Activated B cell treated with CpG ODN at 0.5 μM for 24 hours (primary cell): Measurements from ENCODE around the gene USB1. TPM values are rescaled to one million over a fixed set of nuclear protein-coding genes. Genes with fewer than 3 reads are reported as not detected.

ENCODE experiments used
- ATAC-seq: fragments of 200-7000 bp; cut with Tn5 transposase; one replicate; pipeline ENCODE4 v1.10.0; 2021; ENCODE audit warnings: low read depth, mild to moderate bottlenecking, moderate library complexity
- CTCF ChIA-PET: fragments of 350-600 bp; sonication (Branson Sonifier 250); formaldehyde crosslinking; loops from one replicate; lab custom pipeline; 2021; ENCODE audit warnings: antibody characterized with exemption; lab: Charles Lee
- POLR2A ChIA-PET: fragments of 350-600 bp; sonication (Branson Sonifier 250); formaldehyde crosslinking; loops from one replicate; lab custom pipeline; 2021; ENCODE audit warnings: antibody characterized with exemption; lab: Charles Lee
- DNase-seq: peaks from one replicate; pipeline ENCODE4 v3.0.0; 2022
- H3K27ac Mint-ChIP-seq: one replicate; pipeline ENCODE4 v1.8.0; 2020; ENCODE audit warnings: mixed read lengths
- H3K27me3 Mint-ChIP-seq: one replicate; pipeline ENCODE4 v1.8.0; 2021; ENCODE audit warnings: mixed read lengths
- H3K36me3 Mint-ChIP-seq: one replicate; pipeline ENCODE4 v1.8.0; 2021; ENCODE audit warnings: low read depth, mixed read lengths
- H3K4me1 Mint-ChIP-seq: one replicate; pipeline ENCODE4 v1.8.0; 2021; ENCODE audit warnings: mixed read lengths
- H3K4me3 Mint-ChIP-seq: one replicate; pipeline ENCODE4 v1.8.0; 2020; ENCODE audit warnings: mild to moderate bottlenecking, mixed read lengths
- H3K9me3 Mint-ChIP-seq: one replicate; pipeline ENCODE4 v1.8.0; 2020; ENCODE audit warnings: mixed read lengths
- intact Hi-C: fragments of 100-400 bp; cut with micrococcal nuclease; formaldehyde crosslinking; loops from one replicate; pipeline ENCODE4 v1.15.1; 2024
- total RNA-seq: library from RNA; stranded (reverse); gene quantifications from 2 replicates; pipeline ENCODE4 v1.2.3, GENCODE V29; 2022
- TF ChIP-seq, protein P1 (sequence below): fragments of 200-600 bp; IDR thresholded peaks from one replicate; pipeline ENCODE4 v1.8.0; 2022; ENCODE audit warnings: antibody characterized with exemption, mild to moderate bottlenecking

Gene USB1
- total RNA-seq, 1 donor from 2014 or later, result 40.7 TPM

DNA sequence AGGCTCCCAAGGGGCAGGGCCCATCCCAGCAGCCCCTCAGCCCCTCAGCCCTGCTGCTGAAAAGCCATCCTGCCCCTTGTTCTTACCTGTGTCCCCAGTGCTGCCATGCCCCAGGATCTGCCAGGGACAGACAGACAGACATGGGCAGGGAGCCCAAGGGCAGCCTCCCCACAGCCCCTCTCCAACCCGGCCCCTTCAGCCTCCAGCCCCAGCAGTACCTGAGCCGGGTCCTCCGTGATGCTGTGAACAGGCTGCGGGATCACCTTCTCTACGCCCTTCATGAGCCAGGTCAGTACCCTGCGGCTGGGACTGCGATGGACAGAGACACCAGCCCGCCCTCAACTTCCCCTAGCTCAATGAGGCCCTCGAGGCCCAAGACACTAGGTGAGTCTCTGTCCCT, 38.5 kb upstream of the USB1 start:
- TF ChIP-seq, protein P1, sequence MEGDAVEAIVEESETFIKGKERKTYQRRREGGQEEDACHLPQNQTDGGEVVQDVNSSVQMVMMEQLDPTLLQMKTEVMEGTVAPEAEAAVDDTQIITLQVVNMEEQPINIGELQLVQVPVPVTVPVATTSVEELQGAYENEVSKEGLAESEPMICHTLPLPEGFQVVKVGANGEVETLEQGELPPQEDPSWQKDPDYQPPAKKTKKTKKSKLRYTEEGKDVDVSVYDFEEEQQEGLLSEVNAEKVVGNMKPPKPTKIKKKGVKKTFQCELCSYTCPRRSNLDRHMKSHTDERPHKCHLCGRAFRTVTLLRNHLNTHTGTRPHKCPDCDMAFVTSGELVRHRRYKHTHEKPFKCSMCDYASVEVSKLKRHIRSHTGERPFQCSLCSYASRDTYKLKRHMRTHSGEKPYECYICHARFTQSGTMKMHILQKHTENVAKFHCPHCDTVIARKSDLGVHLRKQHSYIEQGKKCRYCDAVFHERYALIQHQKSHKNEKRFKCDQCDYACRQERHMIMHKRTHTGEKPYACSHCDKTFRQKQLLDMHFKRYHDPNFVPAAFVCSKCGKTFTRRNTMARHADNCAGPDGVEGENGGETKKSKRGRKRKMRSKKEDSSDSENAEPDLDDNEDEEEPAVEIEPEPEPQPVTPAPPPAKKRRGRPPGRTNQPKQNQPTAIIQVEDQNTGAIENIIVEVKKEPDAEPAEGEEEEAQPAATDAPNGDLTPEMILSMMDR, result no peak
- CTCF ChIA-PET, result no interaction called here
- Mint-ChIP-seq H3K4me1 (no peaks in the 10 kb centered on the region), H3K4me3 (no peak overlapping the region), H3K27ac (no peak overlapping the region), H3K36me3 (no peaks in the 10 kb centered on the region), H3K27me3 (peaks cover 9% of the 10 kb centered on the region), H3K9me3 (no peaks in the 10 kb centered on the region)
- intact Hi-C loops, result no loop called here
- POLR2A ChIA-PET, result no interaction called here
- no peak for ATAC-seq
- no peak for DNase-seq

DNA sequence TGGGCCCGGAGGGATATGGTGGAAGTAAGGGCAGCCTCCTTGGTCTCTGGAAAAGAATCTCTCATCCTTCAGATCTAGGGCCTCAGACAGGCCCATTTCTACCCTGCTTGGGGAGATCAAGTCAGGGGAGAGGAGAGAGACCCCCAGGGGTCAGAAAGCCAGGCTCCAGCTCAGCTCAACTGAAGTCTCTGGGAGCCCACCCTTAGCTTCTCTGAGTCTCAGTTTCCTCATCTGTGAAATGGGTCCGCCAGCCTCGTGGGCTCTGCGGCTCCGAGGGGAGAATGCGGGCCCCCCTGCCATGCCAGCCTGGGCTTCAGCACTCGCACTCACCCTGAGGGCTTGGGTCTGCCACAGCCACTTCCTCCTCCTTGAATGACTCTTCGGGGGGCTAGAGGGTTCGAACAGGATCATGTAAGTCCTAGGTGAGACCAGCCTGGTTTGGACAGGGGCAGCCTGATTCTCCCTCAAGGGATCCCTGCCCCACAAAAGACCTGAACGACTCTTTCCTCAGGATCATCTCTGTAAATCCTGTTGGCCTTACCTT, 37.0 kb upstream of the USB1 start:
- TF ChIP-seq, protein P1, result no peak
- no peak for DNase-seq
- Mint-ChIP-seq H3K27ac (no peak overlapping the region), H3K36me3 (no peaks in the 10 kb centered on the region), H3K9me3 (no peaks in the 10 kb centered on the region), H3K4me3 (no peak overlapping the region), H3K4me1 (no peaks in the 10 kb centered on the region), H3K27me3 (peaks cover 7% of the 10 kb centered on the region)
- ATAC-seq, result no peak
- ChIA-PET POLR2A (no interaction called here), CTCF (no interaction called here)
- intact Hi-C loops, result no loop called here

DNA sequence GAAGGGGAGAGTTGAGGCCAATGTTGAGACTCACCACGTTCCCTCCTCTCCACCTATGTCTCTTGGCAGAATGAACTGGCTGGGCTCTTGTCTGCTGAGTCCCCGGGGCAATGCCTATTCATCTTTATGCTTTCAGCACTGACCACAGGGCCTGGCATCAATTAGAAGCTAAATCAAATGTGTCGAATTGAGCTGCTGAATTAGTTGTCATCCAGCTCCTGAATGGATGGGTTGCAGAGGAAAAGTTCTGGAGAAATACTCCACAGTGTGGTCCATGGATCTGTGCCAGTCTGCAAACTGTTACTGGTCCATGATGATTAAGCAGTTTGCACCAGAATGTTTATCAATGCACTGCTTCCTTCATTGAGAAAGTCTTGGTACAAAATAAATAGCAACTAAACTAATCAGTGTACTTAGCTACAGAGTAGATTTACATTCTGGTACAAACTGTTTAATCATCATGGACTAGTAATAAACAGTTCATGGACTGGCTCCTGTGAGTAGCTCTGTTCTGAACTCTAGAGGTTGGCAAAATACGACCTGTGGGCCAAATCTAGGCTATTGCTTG, 34.9 kb upstream of the USB1 start:
- POLR2A ChIA-PET, result no interaction called here
- Mint-ChIP-seq H3K27me3 (peaks cover 6% of the 10 kb centered on the region), H3K9me3 (no peaks in the 10 kb centered on the region), H3K4me3 (no peak overlapping the region), H3K27ac (no peak overlapping the region), H3K4me1 (no peaks in the 10 kb centered on the region), H3K36me3 (no peaks in the 10 kb centered on the region)
- CTCF ChIA-PET, result no interaction called here
- intact Hi-C loops, result no loop called here
- no peak for DNase-seq
- TF ChIP-seq, protein P1, result no peak
- no peak for ATAC-seq

DNA sequence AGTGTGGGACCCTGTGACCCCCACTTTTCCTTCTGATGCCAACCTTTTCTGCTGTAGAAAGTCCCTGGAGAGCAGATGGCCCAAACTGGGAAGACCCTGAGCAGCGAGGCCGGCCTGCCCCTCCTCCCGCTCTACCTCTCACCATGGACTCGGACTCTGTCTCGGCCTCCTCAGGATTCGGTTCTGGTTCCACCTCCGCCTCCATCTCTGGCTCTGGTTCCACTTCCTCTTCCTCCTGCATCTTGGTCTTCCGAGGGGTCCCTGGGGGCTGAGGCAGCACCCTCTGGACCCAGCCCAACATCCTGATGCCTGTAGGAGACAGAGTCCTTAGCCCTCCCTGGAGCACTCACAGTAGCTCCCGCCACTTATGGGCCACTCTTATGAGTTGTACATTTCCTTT, 34.2 kb upstream of the USB1 start:
- TF ChIP-seq, protein P1, result no peak
- Mint-ChIP-seq H3K4me1 (no peaks in the 10 kb centered on the region), H3K27ac (no peak overlapping the region), H3K9me3 (no peaks in the 10 kb centered on the region), H3K27me3 (peaks cover 4% of the 10 kb centered on the region), H3K36me3 (no peaks in the 10 kb centered on the region), H3K4me3 (no peak overlapping the region)
- ATAC-seq, result no peak
- ChIA-PET POLR2A (no interaction called here), CTCF (no interaction called here)
- DNase-seq, result no peak
- intact Hi-C loops, result no loop called here

DNA sequence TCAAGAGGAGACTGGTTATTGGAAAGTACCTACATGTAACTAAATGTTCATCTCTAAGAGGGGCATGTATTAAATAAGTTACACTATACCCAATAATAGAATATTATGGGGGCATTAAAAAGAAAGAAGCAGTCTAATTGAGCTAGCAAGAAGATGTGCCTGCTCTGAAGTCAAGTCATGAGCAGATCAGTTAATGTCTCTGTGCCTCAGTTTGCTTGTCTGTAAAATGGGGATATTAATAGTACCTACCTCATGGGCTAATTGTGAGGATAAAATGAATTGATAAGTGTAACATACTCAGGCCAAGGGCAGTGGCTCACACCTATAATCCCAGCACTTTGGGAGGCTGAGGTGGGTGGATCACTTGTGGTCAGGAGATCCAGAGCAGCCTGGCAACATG, 33.3 kb upstream of the USB1 start:
- Mint-ChIP-seq H3K4me1 (no peaks in the 10 kb centered on the region), H3K27me3 (peaks cover 7% of the 10 kb centered on the region), H3K9me3 (no peaks in the 10 kb centered on the region), H3K27ac (no peak overlapping the region), H3K36me3 (no peaks in the 10 kb centered on the region), H3K4me3 (no peak overlapping the region)
- DNase-seq (no peak), ATAC-seq (no peak)
- TF ChIP-seq, protein P1, result no peak
- POLR2A ChIA-PET, result no interaction called here
- intact Hi-C loops, result no loop called here
- CTCF ChIA-PET, result no interaction called here
